ENCODE measurements around the gene PODNL1.

GRCh38 chr19:13923194-13923987 is 14.8 kb downstream of the PODNL1 start:
- TF ChIP-seq POLR2A (IDR thresholded peaks at IDR 0.05; ENCODE audit: low read length), result no peak
- no peak for TF ChIP-seq GATA1 (IDR thresholded peaks at IDR 0.05; ENCODE audit: low read depth, low read length)
